GM18951 (cell line): ENCODE results near the gene RAD51B.

ENCODE experiments used
- POLR2A ChIP-seq: IDR thresholded peaks from 4 replicates; pipeline ENCODE4 v1.6.1; 2011; ENCODE audit warnings: mild to moderate bottlenecking; ENCODE audit not compliant: insufficient read length, insufficient read depth; ENCODE audit errors: extremely low read depth
- in situ Hi-C: fragments of 300-500 bp; cut with MboI; formaldehyde crosslinking; loops from one replicate; pipeline ENCODE4 v1.12.0; 2022; ENCODE audit warnings: low sequenced_read_pairs, mixed read lengths, inconsistent platforms; ENCODE audit not compliant: unreplicated experiment

Gene RAD51B

DNA sequence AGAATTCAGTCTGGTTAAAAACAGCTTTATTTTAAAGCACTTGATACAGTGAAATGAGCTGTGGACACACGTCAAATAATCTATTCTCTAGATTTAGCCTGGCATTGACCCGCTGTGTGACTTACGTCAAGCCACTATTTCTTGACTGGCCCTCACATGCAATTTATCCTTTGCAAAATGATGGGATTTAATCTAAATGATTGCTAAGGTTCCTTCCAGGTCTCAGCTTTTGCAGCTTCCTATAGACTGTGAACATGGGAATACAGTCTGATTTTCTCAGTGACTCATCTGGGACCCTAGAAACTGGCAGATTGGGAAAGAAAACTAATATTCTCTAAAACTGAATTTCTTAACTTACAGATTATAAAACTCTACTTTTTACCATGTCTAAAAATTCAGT lies 409.1 kb downstream of the RAD51B start:
- in situ Hi-C loops: no loop called here
- no peak for TF ChIP-seq POLR2A

DNA sequence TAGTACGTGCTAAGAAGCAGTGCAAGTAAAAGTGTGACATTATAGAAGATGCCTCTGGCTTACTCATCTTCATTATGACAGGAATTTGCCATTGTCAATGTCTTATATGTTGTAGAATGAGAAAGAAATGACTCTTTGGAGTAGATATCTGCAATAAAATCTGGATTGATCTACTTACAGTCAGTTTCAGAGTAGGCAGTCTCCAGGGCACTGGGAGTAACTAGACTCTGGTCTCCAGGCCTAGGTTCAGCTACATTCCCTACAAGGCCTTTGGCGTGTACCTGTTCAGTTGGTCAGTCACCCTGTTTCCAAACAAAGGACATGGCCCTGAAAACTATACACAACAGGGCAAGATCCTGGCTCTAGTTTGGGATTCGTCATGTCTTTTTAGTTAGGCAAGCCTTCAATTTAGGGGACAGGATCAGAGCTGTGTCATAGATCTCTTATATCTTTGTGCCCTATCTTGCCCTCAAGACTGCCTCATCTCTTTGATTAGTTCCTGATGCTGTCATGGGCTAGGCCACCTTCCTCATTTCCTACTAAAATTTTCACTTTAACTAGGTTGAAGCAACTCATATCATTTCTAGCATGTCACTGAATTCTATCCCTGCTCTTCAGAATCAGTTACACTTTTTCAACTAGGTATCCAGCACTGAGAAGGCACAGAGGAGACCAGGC lies 410.0 kb downstream of the RAD51B start:
- no peak for TF ChIP-seq POLR2A
- in situ Hi-C loops: no loop called here

DNA sequence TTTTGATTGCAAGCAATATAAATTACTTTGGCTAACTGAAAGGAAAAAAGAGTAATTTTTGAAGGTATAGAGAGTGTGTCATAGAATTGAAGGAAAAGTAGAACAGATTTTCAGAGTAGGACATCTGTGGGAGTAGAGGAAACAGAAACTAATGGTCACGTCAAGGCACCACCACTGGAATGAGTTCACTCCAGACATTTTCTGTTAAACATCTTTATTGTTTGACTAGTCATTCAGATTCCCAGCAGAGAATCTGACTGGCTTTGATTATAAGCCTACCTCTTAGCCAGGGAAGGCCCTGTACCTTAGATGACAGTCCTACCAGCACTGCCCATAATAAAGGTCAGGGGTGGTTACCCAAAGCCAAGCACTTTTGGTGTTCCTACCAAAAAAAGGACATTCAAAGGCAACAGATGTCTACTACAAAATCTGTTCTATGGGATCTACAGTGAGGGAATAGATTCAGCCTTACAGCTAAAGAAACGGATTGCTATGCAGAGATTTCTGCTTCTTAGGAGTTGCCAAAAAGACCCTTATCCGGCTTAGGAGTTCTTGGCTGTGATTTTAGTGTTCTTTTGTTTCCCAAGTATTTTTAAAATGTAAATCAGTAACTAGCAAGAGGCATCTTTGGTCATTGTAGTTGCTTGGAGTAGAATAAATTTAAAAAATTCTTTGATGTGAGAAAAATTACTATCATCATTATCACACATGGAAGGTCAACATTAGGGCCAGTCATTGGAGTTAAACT lies 410.8 kb downstream of the RAD51B start:
- in situ Hi-C loops: no loop called here
- no peak for TF ChIP-seq POLR2A

DNA sequence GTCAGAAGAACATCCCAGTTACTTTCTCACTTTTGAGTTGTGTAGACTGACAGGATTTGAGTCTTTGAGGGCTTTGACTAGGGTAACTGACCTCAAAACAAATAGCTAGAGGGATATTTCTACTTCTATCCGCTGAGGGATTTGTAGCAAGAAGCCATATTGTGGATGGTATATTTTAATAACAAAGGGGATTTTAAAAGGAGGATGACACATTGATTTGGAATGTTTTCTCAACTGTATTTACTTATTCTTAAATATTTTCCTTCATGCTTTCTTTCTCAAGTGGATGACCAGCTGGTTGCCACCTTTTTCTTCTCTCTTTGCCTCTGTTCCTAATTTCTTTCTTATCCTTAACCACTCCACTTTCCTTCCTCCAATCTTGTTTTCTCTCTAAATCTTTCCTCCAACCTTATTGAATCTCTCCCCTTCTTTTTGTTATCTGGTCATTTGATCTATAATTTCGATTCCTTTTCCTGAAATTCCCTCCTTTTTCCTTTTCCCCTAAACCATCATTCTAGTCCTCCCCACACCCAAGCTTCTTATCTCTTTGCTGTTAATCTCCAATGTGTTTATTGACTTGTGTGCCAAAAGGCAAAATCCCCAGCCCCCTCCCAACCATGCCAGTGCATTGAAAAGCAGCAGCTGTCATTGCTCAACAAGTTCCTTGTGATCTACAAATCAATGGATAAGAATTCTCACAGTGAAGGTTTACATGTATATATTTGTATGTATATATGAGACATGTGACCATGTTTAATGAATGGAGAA lies 411.6 kb downstream of the RAD51B start:
- no peak for TF ChIP-seq POLR2A
- in situ Hi-C loops: no loop called here

DNA sequence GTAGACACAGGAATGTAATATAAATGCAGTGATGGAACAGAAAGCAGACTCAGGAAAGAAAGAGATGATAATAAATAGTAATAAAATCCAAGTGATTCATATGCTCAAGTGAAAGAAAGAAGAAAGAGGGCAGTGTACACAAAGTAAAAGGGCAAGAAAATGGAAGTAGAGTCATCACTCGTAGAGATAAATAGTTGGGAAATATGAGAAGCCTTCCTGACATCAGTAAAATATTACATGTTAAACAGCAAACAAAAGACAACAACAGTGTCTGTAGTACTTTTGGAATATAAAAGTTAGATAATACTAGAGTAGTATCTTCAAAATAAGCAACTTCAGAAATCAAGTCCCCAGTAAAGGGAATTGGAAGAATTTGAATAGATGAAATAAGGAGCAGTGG lies 412.3 kb downstream of the RAD51B start:
- in situ Hi-C loops: no loop called here
- no peak for TF ChIP-seq POLR2A

DNA sequence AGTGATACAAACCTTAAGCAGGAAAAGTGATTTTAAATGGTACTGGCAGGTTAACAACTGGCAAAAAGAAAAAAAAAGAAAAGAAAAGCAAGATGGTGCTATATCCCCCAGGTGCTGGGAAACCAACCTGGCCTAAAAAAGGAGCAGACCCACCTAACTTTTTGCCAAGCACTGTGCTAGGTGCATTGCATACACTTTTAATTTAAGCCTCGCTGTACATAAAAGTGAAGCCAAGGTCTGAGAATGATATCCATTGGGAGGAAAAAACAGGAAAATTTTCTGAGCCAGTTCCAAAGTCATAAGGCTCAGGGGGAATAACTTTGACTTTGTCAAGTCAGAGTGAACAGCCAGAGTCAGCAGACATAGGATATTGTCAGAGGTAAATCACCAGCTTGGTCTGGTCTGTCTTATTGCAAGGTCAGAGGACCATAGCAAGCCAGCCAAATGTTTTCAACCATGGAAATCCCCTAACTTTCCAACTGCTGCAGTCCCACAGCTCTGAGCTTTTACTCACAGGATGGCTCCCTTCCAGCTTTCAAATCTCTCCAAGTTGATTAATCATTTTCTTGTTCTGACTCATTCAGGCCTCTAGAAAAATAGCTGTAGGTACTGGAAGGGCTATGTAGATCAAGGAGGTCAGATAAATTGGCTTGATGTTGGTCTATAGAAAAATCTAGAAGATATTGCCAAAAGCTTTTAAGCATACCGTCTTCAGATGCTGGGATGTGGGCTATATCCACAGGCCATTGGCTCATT lies 412.9 kb downstream of the RAD51B start:
- in situ Hi-C loops: no loop called here
- TF ChIP-seq POLR2A: no peak

DNA sequence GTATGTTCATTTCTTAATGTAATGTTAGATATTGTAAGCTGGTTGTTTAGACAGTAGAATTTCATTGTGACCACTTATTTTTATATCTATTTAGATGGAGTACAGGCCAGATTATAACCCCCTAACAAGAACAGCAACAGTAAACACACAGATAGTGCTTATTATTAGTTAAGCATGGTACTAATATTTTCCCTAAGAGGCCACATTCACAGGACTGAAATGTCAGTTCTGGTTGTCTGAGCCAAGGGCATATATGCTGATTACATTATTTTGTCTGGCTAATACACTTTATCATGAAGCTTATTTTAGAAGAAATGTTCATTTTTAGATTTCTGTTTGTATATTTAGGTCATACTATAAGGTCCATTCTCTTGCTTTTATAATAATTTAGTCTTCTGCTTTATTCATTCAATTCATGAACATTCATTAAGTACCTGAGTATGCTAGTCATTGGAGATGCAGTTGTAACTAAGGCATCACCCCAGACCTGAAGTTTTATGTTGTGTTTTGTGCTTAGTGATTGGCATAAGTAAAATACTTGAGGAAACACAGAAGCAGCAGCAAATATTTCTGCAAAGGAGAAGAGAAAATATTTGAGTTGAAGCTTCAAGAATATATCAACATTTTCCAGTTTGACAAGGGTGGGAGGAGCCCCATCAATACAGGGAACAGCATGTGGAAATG lies 413.7 kb downstream of the RAD51B start:
- in situ Hi-C loops: no loop called here
- TF ChIP-seq POLR2A: no peak

DNA sequence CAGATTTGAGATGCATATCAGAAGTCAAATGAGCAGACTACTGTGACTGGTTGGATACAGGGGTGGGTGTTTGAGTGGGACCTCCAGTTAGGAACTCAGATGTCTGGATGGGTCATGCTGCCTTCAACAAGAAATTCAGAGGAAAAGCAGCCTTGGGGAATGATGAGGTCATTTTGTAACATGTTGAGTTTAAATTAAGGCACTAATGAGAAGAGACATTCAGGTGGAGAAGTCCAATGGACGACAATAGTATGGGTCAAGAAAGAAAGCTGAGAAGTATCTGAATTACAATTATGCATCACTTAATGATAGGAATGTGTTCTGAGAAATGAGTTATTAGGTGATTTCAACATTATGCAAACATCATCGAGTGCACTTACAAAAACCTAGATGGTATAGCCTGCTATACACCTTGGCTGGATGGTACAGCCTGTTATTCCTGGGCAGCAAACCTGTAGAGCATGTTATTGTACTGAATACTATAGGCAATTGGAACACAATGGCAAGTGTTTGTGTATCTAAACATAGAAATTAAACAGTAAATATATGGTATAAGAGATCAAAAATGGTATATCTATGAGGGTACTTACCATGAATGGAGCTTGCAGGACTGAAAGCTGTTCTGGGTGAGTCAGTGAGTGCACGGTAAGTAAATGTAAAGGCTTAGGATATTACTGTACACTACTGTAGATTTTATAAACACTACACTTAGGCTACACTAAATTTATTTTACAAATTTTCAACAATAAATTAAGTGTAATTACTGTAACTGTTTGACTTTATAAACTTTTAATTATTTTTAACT lies 414.7 kb downstream of the RAD51B start:
- TF ChIP-seq POLR2A: no peak
- in situ Hi-C loops: no loop called here

DNA sequence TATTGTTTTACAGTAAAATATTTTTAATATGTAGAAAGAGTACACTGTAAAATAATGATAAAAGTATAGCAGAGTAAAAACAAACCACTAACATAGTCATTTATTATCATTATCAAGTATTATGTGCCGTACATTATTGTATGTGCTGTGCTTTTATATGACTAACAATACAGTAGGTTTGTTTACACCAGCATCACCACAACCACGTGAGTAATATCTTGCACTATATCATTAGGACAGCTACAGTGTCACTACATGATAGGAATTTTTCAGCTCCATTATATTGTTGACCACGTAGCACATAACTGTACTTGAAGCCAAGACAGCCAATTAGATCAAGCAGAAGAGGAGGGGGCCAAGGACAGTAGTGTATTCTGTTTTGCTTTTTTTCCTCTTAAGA lies 415.4 kb downstream of the RAD51B start:
- TF ChIP-seq POLR2A: no peak
- in situ Hi-C loops: no loop called here

DNA sequence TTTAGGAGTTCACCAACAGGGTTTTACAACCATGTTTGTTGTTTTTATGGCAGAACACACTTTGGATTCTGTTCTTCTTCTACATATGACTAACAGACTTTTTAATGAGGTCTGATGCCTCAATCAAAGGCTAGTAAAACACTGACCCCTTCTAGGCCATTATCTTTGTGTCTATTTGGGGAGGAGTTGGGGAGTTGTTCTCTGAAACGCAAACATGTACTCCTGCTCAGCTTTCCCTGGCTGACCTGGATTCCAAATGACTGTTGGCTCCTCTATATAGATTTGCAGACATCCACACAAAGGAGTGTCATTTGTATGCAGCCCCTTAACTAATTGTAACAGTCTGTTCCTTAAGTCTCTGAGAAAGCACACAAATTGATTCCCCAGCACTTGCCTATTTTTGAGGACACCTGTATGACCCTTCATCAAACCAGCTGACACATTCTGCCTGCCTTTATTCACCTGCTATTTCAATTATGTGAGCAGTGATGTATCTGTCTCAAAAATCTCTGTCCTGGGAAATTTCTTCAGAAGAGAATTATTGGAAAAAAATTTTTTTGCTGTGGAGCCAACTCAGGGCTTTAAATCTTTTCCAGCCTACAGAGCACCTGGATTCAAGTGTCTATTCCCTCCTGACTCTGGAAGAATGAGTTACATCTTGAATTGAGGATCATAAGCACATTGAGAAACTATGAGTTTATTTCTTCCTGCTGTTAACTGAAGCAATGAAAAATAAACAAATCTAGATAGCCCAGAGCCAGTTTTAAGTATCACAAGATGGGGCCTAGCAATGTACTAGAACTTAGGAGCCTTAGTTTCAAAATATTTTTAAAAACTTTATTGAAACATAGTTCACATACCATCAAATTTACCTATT lies 417.2 kb downstream of the RAD51B start:
- in situ Hi-C loops: no loop called here
- no peak for TF ChIP-seq POLR2A

DNA sequence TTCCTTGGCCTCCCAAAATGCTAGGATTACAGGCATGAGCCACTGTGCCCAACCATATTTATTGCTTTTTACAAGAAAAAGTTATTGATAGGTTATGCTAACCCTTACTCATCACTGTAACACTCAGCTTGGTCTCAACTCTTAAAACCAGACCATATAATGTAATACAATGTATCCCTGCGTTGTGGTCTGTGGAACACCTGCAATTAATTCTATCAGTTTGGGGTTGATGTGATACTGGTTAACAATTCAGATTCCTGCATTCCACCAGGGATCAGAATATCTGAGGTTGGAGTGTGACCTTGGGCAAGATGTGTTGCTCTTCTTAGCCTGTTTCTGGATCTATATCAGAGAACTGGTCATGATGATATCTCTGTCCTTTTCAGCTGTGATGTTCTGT lies 419.0 kb downstream of the RAD51B start:
- in situ Hi-C loops: no loop called here

DNA sequence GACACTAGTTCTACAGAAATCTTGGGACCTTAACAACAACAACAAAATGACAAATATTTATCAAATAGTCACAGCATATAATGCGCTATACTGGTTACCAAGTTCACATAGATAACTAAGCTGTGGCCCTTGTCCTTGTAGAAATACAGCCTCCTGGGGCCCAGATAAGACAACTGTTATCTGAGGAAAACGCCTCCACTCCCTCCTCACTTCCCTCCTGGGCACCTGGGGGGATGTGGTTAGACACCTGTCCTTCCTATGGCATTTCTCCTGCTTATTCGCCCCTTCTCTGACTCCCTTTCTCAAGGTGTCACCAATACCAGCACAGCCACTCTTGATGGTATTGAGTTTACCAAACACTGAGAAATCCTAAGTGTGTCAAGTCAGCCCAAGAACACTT lies 419.4 kb downstream of the RAD51B start:
- TF ChIP-seq POLR2A: no peak
- in situ Hi-C loops: no loop called here

More for the DNA sequence above, 419.0 kb downstream of the RAD51B start:
- no peak for TF ChIP-seq POLR2A
